HepG2 (cell line): Measurements from ENCODE around the gene B4GALT1. TPM values are rescaled to one million over a fixed set of nuclear protein-coding genes. Genes with fewer than 3 reads are reported as not detected.

Source experiments
- CBX5 ChIP-seq: sonication (generic); formaldehyde crosslinking; IDR thresholded peaks from 2 replicates; pipeline ENCODE4 v1.4.0; 2020; ENCODE audit warnings: missing genetic modification reagents, borderline replicate concordance
- ELF4 ChIP-seq: sonication (generic); formaldehyde crosslinking; IDR thresholded peaks from 2 replicates; pipeline ENCODE4 v1.5.0; 2020; ENCODE audit warnings: missing genetic modification reagents, mild to moderate bottlenecking, moderate library complexity, borderline replicate concordance
- ETV5 ChIP-seq: IDR thresholded peaks from 2 replicates; pipeline ENCODE4 v1.6.1; 2018; ENCODE audit warnings: missing biosample characterization, missing genetic modification reagents, inconsistent platforms, borderline replicate concordance
- FOSL1 ChIP-seq: sonication (generic); formaldehyde crosslinking; IDR thresholded peaks from 2 replicates; pipeline ENCODE4 v1.9.0; 2021; ENCODE audit warnings: missing genetic modification reagents, borderline replicate concordance
- IKZF1 ChIP-seq: fragments of 450-650 bp; IDR thresholded peaks from 2 replicates; pipeline ENCODE4 v1.7.1; 2016
- IRF2 ChIP-seq: IDR thresholded peaks from 2 replicates; pipeline ENCODE4 v1.6.1; 2018; ENCODE audit warnings: missing genetic modification reagents, missing compliant biosample characterization
- MIER2 ChIP-seq: IDR thresholded peaks from 2 replicates; pipeline ENCODE4 v1.6.1; 2016; ENCODE audit warnings: missing biosample characterization, missing genetic modification reagents
- NBN ChIP-seq: fragments of 450-650 bp; conservative IDR thresholded peaks from 2 replicates; pipeline ENCODE4 v1.6.1; 2017
- TEAD3 ChIP-seq: optimal IDR thresholded peaks from 2 replicates; pipeline ENCODE3; 2016; ENCODE audit warnings: borderline replicate concordance
- TP53 ChIP-seq: sonication (generic); formaldehyde crosslinking; conservative IDR thresholded peaks from 2 replicates; pipeline ENCODE4 v1.4.0; 2020; ENCODE audit warnings: missing genetic modification reagents
- ZNF17 ChIP-seq: sonication (generic); formaldehyde crosslinking; IDR thresholded peaks from 2 replicates; pipeline ENCODE4 v1.5.0; 2020; ENCODE audit warnings: mild to moderate bottlenecking, missing genetic modification reagents
- ZNF343 ChIP-seq: sonication (generic); formaldehyde crosslinking; IDR thresholded peaks from 2 replicates; pipeline ENCODE4 v1.4.0; 2020; ENCODE audit warnings: mild to moderate bottlenecking, missing genetic modification reagents
- ZNF468 ChIP-seq: sonication (generic); formaldehyde crosslinking; IDR thresholded peaks from 2 replicates; pipeline ENCODE4 v1.8.0; 2022; ENCODE audit warnings: mild to moderate bottlenecking, moderate library complexity, missing genetic modification reagents
- ZNF570 ChIP-seq: sonication (generic); formaldehyde crosslinking; IDR thresholded peaks from 2 replicates; pipeline ENCODE4 v1.4.0; 2020; ENCODE audit warnings: mild to moderate bottlenecking, missing genetic modification reagents, borderline replicate concordance
- ZNF709 ChIP-seq: sonication (generic); formaldehyde crosslinking; IDR thresholded peaks from 2 replicates; pipeline ENCODE4 v1.5.0; 2020; ENCODE audit warnings: mild to moderate bottlenecking, missing genetic modification reagents
- ZSCAN30 ChIP-seq: sonication (generic); formaldehyde crosslinking; IDR thresholded peaks from 2 replicates; pipeline ENCODE4 v1.5.0; 2020; ENCODE audit warnings: mild to moderate bottlenecking, missing genetic modification reagents
- polyA plus RNA-seq, 8 experiments: library from polyadenylated mRNA; depleted of rRNA in 3 of 8; stranded (reverse) in 7 of 8; unstranded in 1 of 8; fragments of >200 nt; fragmentation: Illumina TruSeq in 4 of 8; extraction: Trizol in 4 of 8; gene quantifications; 2 replicates each; pipeline versions ENCODE4 v1.2.1 to v1.2.3, GENCODE V29; 2011 to 2016; ENCODE audit warnings: low read depth in 4 of 8, missing spikeins in 1 of 8, mixed read lengths in 1 of 8; ENCODE audit not compliant: insufficient read depth in 1 of 8
- total RNA-seq, 5 experiments: library from RNA; depleted of rRNA; stranded (reverse); fragments of >200 nt; fragmentation: Illumina TruSeq; extraction: Trizol; gene quantifications; 2 replicates each; pipeline ENCODE4 v1.2.3, GENCODE V29; 2016; ENCODE audit warnings: low read depth in 1 of 5
- TF ChIP-seq, protein P1 (sequence below): sonication (generic); formaldehyde crosslinking; IDR thresholded peaks from 2 replicates; pipeline ENCODE4 v1.5.1; 2020; ENCODE audit warnings: mild to moderate bottlenecking, missing genetic modification reagents
- TF ChIP-seq, protein P2 (sequence below): sonication (generic); formaldehyde crosslinking; IDR thresholded peaks from 2 replicates; pipeline ENCODE4 v1.5.1; 2020; ENCODE audit warnings: missing genetic modification reagents, mild to moderate bottlenecking, borderline replicate concordance
- TF ChIP-seq, protein P3 (sequence below): sonication (generic); formaldehyde crosslinking; IDR thresholded peaks from 2 replicates; pipeline ENCODE4 v1.9.0; 2021; ENCODE audit warnings: mild to moderate bottlenecking, missing genetic modification reagents

B4GALT1 gene
- total and polyA plus RNA-seq, 2 of the 13 experiments (the other 11 are each of a cell fraction or from before 2014, with no cell fraction given), result 15.7 to 33.5 TPM

DNA sequence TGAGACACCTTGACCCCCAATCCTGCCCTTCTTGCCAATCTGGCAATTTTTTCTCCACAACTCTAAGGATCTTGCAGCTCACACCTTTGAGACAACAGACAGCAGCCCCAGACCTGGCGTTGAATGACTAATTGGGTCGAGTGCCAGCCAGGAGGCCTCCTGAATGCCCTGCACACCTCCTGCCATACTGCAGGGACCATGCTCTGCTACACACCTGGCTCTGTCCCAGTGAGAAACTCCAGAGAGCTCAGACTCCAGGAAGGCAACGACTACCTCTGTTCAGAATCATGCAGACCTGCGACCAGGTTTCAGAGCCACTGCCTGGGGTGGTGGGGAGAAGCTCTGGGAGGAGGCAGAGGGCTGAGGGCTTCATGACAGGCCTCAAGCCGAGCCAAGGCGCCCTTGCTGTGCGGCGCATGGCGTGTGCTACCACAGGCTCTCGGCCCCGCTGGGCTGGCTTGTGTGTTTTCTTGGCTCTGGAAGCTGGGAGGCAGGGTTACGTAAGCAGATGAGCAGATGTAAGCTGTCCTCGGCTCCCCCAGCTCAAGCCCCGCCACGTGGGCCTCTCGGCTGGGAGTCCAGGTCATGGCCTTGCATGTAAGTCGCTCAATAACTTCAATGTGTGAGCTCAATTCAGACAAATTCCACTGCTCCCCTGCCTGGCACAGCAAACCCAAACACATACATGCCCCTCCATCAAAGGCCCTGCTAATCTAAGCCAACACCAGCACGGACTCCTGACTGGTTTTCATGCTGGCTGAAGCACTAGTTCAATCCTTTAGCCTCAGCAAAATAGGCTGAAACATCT is 27.5 kb downstream of the B4GALT1 start (continued):
- TF ChIP-seq ZNF468 (CRISPR knock-in tag), result no peak
- peak; percentile 88 for TF ChIP-seq IRF2 (CRISPR knock-in tag)
- no peak for TF ChIP-seq ZSCAN30 (CRISPR knock-in tag)
- TF ChIP-seq ZNF17 (CRISPR knock-in tag), result no peak
- TF ChIP-seq ZNF709, result no peak
- no peak for TF ChIP-seq CBX5 (CRISPR knock-in tag)
- no peak for TF ChIP-seq IKZF1
- TF ChIP-seq TEAD3 (CRISPR knock-in tag), result peak; percentile 89
- TF ChIP-seq ZNF570 (CRISPR knock-in tag), result no peak
- peak; percentile 86; the same call in 1 of the 2 replicates for TF ChIP-seq ZNF343
- TF ChIP-seq, protein P1, sequence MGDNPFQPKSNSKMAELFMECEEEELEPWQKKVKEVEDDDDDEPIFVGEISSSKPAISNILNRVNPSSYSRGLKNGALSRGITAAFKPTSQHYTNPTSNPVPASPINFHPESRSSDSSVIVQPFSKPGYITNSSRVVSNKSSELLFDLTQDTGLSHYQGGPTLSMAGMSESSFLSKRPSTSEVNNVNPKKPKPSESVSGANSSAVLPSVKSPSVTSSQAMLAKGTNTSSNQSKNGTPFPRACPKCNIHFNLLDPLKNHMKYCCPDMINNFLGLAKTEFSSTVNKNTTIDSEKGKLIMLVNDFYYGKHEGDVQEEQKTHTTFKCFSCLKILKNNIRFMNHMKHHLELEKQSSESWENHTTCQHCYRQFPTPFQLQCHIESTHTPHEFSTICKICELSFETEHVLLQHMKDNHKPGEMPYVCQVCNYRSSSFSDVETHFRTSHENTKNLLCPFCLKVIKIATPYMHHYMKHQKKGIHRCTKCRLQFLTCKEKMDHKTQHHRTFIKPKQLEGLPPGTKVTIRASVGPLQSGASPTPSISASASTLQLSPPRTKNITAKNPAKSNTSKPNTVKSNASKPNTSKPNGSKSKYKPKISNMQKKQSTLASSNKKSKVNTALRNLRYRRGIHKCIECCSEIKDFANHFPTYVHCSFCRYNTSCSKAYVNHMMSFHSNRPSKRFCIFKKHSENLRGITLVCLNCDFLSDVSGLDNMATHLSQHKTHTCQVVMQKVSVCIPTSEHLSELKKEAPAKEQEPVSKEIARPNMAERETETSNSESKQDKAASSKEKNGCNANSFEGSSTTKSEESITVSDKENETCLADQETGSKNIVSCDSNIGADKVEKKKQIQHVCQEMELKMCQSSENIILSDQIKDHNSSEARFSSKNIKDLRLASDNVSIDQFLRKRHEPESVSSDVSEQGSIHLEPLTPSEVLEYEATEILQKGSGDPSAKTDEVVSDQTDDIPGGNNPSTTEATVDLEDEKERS, result peak; percentile 71; the same call in 1 of the 2 replicates
- TF ChIP-seq ELF4 (CRISPR knock-in tag), result no peak
- peak; percentile 67; the same call in 1 of the 2 replicates for TF ChIP-seq MIER2 (CRISPR knock-in tag)
- TF ChIP-seq, protein P2, sequence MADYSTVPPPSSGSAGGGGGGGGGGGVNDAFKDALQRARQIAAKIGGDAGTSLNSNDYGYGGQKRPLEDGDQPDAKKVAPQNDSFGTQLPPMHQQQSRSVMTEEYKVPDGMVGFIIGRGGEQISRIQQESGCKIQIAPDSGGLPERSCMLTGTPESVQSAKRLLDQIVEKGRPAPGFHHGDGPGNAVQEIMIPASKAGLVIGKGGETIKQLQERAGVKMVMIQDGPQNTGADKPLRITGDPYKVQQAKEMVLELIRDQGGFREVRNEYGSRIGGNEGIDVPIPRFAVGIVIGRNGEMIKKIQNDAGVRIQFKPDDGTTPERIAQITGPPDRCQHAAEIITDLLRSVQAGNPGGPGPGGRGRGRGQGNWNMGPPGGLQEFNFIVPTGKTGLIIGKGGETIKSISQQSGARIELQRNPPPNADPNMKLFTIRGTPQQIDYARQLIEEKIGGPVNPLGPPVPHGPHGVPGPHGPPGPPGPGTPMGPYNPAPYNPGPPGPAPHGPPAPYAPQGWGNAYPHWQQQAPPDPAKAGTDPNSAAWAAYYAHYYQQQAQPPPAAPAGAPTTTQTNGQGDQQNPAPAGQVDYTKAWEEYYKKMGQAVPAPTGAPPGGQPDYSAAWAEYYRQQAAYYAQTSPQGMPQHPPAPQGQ (CRISPR knock-in tag), result no peak
- no peak for TF ChIP-seq FOSL1 (CRISPR knock-in tag)
- TF ChIP-seq TP53 (CRISPR knock-in tag), result no peak
- no peak for TF ChIP-seq NBN
- TF ChIP-seq ETV5 (CRISPR knock-in tag), result peak; percentile 68; the same call in 1 of the 2 replicates
- TF ChIP-seq, protein P3, sequence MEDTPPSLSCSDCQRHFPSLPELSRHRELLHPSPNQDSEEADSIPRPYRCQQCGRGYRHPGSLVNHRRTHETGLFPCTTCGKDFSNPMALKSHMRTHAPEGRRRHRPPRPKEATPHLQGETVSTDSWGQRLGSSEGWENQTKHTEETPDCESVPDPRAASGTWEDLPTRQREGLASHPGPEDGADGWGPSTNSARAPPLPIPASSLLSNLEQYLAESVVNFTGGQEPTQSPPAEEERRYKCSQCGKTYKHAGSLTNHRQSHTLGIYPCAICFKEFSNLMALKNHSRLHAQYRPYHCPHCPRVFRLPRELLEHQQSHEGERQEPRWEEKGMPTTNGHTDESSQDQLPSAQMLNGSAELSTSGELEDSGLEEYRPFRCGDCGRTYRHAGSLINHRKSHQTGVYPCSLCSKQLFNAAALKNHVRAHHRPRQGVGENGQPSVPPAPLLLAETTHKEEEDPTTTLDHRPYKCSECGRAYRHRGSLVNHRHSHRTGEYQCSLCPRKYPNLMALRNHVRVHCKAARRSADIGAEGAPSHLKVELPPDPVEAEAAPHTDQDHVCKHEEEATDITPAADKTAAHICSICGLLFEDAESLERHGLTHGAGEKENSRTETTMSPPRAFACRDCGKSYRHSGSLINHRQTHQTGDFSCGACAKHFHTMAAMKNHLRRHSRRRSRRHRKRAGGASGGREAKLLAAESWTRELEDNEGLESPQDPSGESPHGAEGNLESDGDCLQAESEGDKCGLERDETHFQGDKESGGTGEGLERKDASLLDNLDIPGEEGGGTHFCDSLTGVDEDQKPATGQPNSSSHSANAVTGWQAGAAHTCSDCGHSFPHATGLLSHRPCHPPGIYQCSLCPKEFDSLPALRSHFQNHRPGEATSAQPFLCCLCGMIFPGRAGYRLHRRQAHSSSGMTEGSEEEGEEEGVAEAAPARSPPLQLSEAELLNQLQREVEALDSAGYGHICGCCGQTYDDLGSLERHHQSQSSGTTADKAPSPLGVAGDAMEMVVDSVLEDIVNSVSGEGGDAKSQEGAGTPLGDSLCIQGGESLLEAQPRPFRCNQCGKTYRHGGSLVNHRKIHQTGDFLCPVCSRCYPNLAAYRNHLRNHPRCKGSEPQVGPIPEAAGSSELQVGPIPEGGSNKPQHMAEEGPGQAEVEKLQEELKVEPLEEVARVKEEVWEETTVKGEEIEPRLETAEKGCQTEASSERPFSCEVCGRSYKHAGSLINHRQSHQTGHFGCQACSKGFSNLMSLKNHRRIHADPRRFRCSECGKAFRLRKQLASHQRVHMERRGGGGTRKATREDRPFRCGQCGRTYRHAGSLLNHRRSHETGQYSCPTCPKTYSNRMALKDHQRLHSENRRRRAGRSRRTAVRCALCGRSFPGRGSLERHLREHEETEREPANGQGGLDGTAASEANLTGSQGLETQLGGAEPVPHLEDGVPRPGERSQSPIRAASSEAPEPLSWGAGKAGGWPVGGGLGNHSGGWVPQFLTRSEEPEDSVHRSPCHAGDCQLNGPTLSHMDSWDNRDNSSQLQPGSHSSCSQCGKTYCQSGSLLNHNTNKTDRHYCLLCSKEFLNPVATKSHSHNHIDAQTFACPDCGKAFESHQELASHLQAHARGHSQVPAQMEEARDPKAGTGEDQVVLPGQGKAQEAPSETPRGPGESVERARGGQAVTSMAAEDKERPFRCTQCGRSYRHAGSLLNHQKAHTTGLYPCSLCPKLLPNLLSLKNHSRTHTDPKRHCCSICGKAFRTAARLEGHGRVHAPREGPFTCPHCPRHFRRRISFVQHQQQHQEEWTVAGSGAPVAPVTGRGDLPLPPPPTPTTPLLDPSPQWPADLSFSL (CRISPR knock-in tag), result 0 out of 2 replicates have a peak, but pooled peaks have one; percentile 46
